Subcutaneous adipose tissue (tissue), 4 donors: Measurements from ENCODE around the gene STK11IP. TPM values are rescaled to one million over a fixed set of nuclear protein-coding genes. Genes with fewer than 3 reads are reported as not detected.

ENCODE experiments used
- CTCF ChIP-seq: fragments of 450-650 bp; IDR thresholded peaks from one replicate; pipeline ENCODE4 v1.5.1; 2016; ENCODE audit warnings: low read depth, mild to moderate bottlenecking, control low read depth, antibody characterized with exemption, moderate library complexity
- total RNA-seq, 4 donors: library from RNA; depleted of rRNA; stranded (reverse); fragments of >200 nt; gene quantifications; one replicate each; pipeline ENCODE4 v1.1.0, GENCODE V29; 2016

The STK11IP gene
- total RNA-seq, 4 donors from 2014 or later = 5.4 to 20.5 (median 10.4) TPM

- no peak for TF ChIP-seq CTCF
Observed at GRCh38 chr2:219629976-219630695, 32.5 kb downstream of the STK11IP start.

- no peak for TF ChIP-seq CTCF
Observed at GRCh38 chr2:219630770-219631405, 33.2 kb downstream of the STK11IP start.

GRCh38 chr2:219631406-219631891 is 33.8 kb downstream of the STK11IP start:
- no peak for TF ChIP-seq CTCF

- TF ChIP-seq CTCF = no peak
Observed at GRCh38 chr2:219631904-219632759, 34.5 kb downstream of the STK11IP start.

GRCh38 chr2:219632760-219633105 is 35.1 kb downstream of the STK11IP start:
- TF ChIP-seq CTCF = no peak

- no peak for TF ChIP-seq CTCF
Observed at GRCh38 chr2:219633276-219634065, 35.8 kb downstream of the STK11IP start.
